GM19099 (cell line): Measurements from ENCODE around the gene DDX28.

Experiments used
- POLR2A ChIP-seq: IDR thresholded peaks from 3 replicates; pipeline ENCODE4 v1.6.1; 2011; ENCODE audit warnings: low read depth; ENCODE audit not compliant: insufficient read length; ENCODE audit errors: extremely low read depth

The DDX28 gene

GRCh38 chr16:67986949-67987348, 36.1 kb downstream of the DDX28 start:
- no peak for TF ChIP-seq POLR2A

DNA sequence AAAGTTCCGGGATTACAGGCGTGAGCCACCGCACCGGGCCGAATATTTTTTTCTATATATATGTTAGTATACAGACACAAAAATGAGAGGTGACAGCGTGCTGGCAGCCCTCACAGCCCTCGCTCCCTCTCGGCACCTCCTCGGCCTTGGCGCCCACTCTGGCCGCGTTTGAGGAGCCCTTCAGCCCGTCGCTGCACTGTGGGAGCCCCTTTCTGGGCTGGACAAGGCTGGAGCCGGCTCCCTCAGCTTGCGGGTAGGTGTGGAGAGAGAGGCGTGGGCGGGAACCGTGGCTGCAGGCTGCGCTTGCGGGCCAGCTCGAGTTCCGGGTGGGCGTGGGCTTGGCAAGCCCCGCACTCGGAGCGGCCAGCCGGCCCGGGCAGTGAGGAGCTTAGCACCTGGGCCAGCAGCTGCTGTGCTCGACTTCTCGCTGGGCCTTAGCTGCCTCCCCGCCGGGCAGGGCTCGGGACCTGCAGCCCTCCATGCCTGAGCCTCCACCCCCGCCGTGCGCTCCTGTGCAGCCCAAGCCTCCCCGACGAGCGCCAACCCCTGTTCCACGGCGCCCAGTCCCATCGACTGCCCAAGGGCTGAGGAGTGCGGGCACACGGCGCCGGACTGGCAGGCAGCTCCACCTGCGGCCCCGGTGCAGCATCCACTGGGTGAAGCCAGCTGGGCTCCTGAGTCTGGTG, 40.9 kb downstream of the DDX28 start:
- TF ChIP-seq POLR2A = no peak

DNA sequence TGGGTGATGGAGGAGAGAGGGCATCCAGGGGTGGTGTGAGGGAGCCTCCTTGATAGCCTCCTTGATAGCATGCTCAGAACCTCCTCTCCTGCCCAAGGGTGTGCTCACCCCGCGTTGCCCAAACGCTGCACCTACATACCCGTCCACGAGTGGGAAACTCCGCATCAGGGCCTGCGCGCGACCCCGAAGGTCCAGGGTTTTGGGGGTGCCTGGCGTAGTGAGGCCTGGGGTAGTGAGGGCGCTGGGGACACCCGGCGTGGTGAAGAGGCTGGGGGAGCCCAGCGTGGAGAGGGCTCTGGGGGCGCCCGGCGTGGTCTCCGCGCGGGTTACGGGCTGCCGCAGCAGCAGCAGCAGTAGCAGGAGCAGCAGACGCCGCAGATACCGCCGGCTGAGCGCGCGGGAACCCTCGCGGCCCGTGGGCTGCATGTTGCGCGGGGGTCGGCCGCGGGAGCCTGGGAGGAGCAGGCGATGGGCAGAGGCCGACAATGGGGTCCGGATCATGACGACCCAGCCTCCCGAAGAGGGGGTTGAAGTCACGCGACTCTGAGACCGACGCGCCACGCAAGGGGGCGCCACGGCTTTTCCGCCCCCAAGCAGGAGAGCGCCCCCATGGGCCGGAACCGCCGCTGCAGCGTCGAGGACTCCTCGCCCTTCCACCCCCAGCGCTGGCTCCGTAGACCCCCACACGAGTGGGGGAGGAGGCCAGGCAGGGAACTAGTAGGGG, 42.9 kb downstream of the DDX28 start, which contains the start of gene DPEP3:
TSS of gene DPEP3 (minus strand) at position 545 of the 724 bp plus-strand sequence. CDS start at position 426, 119 bp downstream.
- no peak for TF ChIP-seq POLR2A

DNA sequence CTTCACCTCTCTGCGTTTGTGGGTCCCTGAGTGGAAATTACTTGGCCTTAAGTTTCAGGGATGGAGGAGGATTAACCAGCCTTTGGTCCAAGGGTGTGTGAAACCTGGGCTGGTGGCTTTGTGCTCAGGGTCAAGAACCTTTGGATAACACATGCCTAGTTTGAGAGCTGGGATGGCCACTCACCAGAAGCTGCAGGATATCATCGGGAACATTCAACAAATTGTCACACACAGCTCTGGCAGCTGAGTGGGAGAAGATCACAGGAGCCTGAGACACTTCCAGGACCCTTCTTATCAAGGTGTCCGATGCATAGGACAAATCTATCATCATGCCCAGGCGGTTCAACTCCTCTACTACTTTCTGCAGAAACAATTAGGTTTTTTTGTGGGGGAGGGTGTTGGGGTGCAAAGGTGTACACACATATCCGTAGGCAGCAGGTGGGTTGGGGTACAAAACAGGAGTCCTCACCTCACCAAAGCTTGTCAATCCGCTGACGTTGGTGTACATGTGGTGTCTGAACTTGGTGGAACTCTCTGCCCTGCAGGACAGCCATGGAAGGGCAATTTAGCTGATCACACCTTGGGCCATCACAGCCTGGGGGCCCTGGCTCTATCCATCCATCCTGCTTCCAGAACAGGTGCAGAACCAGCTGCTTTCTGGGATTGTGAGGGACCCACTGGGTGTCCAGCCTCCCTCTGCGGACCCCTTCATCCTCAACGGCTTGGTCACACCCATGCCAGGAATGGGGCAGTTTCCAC, 45.4 kb downstream of the DDX28 start:
- no peak for TF ChIP-seq POLR2A

DNA sequence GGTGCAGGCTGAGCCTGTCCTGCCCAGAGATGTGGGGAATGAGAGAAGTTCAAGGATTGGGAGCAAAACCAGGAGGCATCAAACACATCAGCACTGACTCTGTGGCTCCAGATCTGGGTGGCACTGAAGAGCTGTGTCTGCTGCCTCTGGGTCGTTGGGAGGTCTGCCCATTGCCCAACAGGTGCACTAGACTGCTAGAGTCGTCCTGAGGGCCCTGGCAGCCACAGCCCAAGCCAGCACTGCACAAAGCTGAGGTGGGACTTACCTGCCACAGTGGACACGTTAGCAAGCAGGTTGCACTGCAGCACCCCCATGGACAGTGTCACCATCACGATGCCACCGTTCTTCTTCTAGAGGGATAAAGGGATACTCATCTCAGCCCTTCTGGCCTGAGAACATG, 46.0 kb downstream of the DDX28 start:
- TF ChIP-seq POLR2A = no peak

GRCh38 chr16:67976205-67976604, 46.8 kb downstream of the DDX28 start:
- no peak for TF ChIP-seq POLR2A

DNA sequence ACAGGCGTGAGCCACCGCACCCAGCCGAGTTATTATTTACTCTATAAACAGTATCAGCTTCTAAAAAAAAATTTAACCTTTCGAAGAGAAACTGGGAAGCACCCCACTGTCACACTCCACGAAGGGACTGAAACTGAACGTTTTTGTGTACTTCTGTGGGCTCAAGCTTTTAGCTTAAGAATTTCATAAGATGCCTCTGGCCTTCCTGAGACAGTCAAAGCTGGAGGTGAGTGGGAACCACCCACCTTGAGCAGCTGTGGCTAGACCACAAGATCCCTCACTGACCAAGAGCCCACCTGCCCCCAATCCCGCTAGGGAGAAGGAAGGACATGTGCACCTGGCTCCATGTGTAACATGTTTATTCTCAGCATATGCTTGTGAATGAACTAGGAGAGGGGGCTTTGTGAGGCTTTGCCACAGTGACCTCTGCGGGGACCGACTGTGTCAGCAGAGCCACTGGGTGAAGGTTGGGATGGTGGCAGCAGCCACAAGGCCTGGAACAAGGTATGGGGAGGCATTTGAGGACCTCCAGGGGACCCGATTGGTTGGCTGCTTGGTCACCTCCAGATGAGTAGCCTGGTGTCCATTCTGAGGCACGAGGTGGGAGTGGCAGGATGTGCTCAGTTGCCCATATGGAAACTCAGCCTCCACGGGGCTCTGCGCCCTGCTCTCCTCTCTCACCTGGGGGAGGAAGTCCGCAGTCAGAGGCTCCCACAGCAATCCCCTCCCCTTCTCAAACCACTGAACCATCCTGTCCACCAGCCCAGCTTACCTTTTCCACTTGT, 47.5 kb downstream of the DDX28 start:
- no peak for TF ChIP-seq POLR2A

DNA sequence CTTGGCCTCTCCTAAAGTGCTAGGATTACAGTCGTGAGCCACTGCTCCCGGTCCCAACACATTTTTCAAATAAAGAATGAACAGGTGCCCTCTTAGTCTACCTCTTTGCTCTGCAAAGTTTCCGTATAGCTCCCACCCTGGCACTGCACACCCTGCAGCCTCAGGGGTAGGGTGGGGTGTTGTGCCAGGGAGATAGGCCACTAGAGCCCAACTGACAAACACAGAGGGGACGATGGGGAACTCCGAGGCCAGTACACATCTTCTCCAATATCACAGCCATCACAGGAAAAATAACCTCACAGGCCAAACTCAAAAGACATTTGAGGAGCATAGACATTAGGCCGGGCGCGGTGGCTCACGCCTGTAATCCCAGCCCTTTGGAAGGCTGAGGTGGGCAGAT, 51.9 kb downstream of the DDX28 start:
- no peak for TF ChIP-seq POLR2A
